22Rv1 (cell line): Measurements from ENCODE around the gene CORO1C.

Source experiments
- CTCF ChIP-seq: fragments of 450-650 bp; IDR thresholded peaks from 2 replicates; pipeline ENCODE4 v1.5.1; 2017; ENCODE audit warnings: mild to moderate bottlenecking
- ZFX ChIP-seq: fragments of 450-650 bp; IDR thresholded peaks from 2 replicates; pipeline ENCODE4 v1.6.1; 2017; ENCODE audit warnings: antibody characterized with exemption, borderline replicate concordance

GRCh38 chr12:108670066-108670631, 61.2 kb downstream of the CORO1C start:
- TF ChIP-seq CTCF (no peak), ZFX (no peak)
